Activated naive CD4-positive, alpha-beta T cell treated with anti-CD3 and anti-CD28 coated beads, Interleukin-2, amount 10 ng/mL, durations not matched to agents 7 days and 5 days (primary cell): ENCODE measurements around the gene GRK2.

Experiments used
- CTCF ChIA-PET: fragments of 350-600 bp; sonication (Branson Sonifier 250); formaldehyde crosslinking; loops from one replicate; lab custom pipeline; 2021; ENCODE audit warnings: antibody characterized with exemption; lab: Charles Lee
- DNase-seq: peaks from one replicate; pipeline ENCODE4 v3.0.0-alpha.2; 2020
- H3K27ac Mint-ChIP-seq: one replicate; pipeline ENCODE4 v1.8.0; 2021; ENCODE audit warnings: mild to moderate bottlenecking, moderate library complexity, mixed read lengths
- H3K27me3 Mint-ChIP-seq: one replicate; pipeline ENCODE4 v1.8.0; 2021; ENCODE audit warnings: mild to moderate bottlenecking, mixed read lengths
- H3K36me3 Mint-ChIP-seq: one replicate; pipeline ENCODE4 v1.8.0; 2021; ENCODE audit warnings: mixed read lengths
- H3K4me1 Mint-ChIP-seq: one replicate; pipeline ENCODE4 v1.8.0; 2021; ENCODE audit warnings: mixed read lengths
- H3K4me3 Mint-ChIP-seq: one replicate; pipeline ENCODE4 v1.8.0; 2021; ENCODE audit warnings: mild to moderate bottlenecking, moderate library complexity, mixed read lengths
- H3K9me3 Mint-ChIP-seq: one replicate; pipeline ENCODE4 v1.8.0; 2021; ENCODE audit warnings: mixed read lengths

Gene GRK2

DNA sequence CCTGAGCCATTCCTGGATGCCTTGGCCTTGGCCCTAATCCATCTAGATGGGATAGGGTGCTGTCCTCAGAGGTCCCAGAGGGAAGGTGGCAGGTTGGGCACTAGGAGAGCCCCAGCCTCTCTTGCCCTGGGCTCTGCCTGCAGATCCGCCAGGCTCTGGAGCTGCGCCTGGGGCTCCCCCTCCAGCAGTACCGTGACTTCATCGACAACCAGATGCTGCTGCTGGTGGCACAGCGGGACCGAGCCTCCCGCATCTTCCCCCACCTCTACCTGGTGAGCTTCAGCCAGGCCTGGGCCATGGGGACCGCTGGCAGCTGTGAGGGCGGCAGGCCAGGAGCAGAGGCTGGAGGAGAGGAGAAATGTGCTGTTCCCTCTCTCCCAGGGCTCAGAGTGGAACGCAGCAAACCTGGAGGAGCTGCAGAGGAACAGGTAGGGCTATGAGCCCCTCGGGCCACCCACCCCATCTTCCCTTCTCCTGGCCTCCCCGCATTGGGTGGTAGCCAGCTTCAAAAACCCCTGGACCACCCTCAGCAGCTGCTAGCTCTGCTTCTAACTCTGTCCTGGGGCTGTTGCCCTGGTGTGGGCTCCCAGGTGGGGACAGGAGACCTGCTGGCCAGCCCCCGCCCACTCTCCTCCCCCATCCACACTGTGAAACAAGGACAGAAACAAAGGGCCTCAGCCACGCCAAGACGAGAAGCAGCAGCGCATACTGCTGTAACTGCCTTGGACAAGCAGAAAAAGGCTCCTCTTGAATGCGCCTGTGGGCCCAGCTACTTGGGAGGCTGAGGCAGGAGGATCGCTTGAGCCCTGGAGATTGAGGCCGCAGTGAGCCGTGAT lies 42.0 kb downstream of the GRK2 start:
- Mint-ChIP-seq H3K27ac (no peak overlapping the region), H3K36me3 (peaks cover 2% of the 10 kb centered on the region), H3K27me3 (peaks cover 12% of the 10 kb centered on the region), H3K9me3 (no peaks in the 10 kb centered on the region), H3K4me3 (no peak overlapping the region), H3K4me1 (peaks cover 31% of the 10 kb centered on the region)
- no peak for DNase-seq
- CTCF ChIA-PET, result interaction anchor here (1.0 to 2.2 kb wide), 2 partner anchors 47 to 55 kb away, joined by 3 to 5 read pairs; no protein-coding TSS in a partner anchor

DNA sequence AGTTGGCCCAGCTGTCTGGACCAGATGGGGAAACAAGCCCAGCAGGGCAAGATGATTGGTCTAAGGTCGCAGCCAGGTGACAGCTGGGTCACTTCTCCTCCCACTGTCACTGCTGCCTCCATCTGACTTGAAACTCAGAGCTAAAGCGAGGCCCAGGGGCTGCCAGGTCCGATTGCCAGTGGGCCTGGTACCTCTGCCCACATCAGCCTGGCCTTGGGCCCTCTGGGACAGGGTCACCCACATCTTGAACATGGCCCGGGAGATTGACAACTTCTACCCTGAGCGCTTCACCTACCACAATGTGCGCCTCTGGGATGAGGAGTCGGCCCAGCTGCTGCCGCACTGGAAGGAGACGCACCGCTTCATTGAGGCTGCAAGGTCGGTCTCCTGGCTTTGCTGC lies 42.9 kb downstream of the GRK2 start:
- no peak overlapping the region for H3K4me3 Mint-ChIP-seq

DNA sequence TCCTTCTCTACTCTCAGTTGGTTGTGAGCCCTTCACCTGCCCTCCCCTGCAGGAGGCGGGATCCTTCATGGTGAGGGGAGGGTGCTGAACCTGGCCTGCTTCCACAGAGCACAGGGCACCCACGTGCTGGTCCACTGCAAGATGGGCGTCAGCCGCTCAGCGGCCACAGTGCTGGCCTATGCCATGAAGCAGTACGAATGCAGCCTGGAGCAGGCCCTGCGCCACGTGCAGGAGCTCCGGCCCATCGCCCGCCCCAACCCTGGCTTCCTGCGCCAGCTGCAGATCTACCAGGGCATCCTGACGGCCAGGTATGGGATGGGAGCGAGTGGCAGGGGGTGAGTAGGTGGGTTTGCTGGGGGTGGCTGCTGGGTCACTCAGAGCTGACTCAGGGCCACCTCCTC lies 43.4 kb downstream of the GRK2 start:
- CTCF ChIA-PET, result interaction anchor here (2.2 kb wide), 1 partner anchor 48 kb away, joined by 5 read pairs; no protein-coding TSS in a partner anchor
- DNase-seq, result no peak
- Mint-ChIP-seq H3K27ac (no peak overlapping the region), H3K4me3 (no peak overlapping the region), H3K4me1 (peaks cover 42% of the 10 kb centered on the region), H3K9me3 (no peaks in the 10 kb centered on the region), H3K36me3 (peaks cover 2% of the 10 kb centered on the region), H3K27me3 (peaks cover 3% of the 10 kb centered on the region)

More for the DNA sequence above, 42.9 kb downstream of the GRK2 start:
- H3K27ac Mint-ChIP-seq, result no peak overlapping the region
- CTCF ChIA-PET, result interaction anchor here (1.0 to 2.2 kb wide), 2 partner anchors 47 to 56 kb away, joined by 3 to 5 read pairs; no protein-coding TSS in a partner anchor
- no peak for DNase-seq
- H3K9me3 Mint-ChIP-seq, result no peaks in the 10 kb centered on the region
- H3K27me3 Mint-ChIP-seq, result peaks cover 8% of the 10 kb centered on the region
- H3K4me1 Mint-ChIP-seq, result peaks cover 38% of the 10 kb centered on the region
- peaks cover 2% of the 10 kb centered on the region for H3K36me3 Mint-ChIP-seq

DNA sequence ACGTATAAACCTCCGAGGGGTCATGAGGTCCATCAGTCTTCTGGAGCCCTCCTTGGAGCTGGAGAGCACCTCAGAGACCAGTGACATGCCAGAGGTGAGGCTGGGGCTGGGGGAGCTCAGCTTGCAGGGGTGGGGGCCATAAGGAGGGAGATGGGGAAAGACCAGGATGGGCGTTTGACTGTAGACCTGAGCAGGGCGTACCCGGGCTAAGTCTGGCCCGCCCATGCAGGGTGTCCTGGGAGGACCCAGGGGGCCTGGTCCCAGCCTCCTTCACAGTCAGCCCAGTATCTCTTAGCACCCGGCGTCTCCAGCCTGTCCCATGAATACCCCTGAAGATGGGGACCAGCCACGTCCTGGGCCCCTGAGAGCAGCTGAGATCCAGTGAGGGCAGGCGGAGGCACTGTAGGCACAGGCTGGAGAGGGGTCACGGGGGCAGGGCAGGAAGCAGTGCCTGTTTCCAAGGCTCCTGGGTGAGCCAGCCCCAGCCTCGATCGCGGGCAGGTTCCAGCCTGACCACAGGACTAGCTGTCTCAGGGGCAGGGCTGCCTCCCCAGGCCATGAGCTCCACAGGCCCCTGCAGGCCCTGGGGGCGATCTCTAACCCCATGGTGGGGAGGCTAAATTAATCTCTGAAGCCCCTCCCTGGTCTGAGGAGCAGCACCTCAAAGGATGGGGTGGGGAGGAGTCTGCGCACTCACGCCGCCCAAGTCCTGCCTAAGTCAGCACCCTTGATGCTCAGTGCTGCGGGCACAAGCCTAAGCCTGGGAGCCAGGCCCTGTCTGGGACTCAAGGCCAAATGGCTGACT lies 44.2 kb downstream of the GRK2 start:
- no peak for DNase-seq
- Mint-ChIP-seq H3K4me1 (peaks cover 44% of the 10 kb centered on the region), H3K27me3 (no peaks in the 10 kb centered on the region), H3K36me3 (peaks cover 2% of the 10 kb centered on the region), H3K27ac (no peak overlapping the region), H3K4me3 (no peak overlapping the region), H3K9me3 (no peaks in the 10 kb centered on the region)
- CTCF ChIA-PET, result interaction anchor here (1.0 to 2.2 kb wide), 2 partner anchors 21 to 49 kb away, joined by 3 to 5 read pairs; partner anchors contain the start of gene ANKRD13D

DNA sequence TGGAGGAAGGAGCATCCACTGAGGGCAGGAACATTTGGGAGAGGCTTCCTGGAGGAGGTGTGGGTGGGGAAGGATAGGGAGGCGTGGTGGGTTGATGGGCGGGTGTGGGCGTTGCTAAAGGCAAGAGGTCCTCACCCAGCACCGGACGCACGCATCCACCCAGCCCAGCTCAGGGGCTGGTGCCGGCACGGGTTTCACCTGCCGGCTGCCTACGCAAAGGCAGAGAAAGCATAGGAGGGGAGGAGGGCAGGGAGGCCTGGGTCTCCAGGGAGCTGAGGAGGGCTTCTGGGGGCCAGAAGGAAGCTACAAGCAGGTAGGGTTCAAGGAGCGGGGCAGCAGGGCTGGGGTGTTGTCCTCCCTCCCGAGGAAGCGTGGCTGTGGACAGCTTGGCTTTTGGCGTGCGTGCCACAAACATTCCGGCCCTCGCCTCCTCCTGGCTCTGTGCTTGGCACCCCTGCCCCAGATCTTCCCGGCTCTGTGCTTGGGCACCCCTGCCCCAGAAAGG lies 44.8 kb downstream of the GRK2 start:
- Mint-ChIP-seq H3K27me3 (no peaks in the 10 kb centered on the region), H3K27ac (peak overlapping the region; percentile 56)
- CTCF ChIA-PET, result interaction anchor here (1.0 kb wide), 1 partner anchor 22 kb away, joined by 3 read pairs; the partner anchor contains the start of gene ANKRD13D

DNA sequence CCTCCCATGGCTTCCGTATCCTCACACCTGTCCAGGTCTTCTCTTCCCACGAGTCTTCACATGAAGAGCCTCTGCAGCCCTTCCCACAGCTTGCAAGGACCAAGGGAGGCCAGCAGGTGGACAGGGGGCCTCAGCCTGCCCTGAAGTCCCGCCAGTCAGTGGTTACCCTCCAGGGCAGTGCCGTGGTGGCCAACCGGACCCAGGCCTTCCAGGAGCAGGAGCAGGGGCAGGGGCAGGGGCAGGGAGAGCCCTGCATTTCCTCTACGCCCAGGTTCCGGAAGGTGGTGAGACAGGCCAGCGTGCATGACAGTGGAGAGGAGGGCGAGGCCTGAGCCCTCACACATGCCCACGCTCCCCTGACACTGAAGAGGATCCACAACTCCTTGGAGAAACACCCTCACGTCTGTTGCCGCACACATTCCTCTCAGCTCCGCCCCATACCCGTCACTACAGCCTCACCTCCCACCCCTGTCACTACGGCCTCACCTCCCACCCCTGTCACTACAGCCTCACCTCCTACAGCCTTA lies 45.3 kb downstream of the GRK2 start:
- H3K4me3 Mint-ChIP-seq, result no peak overlapping the region
- DNase-seq, result no peak
- CTCF ChIA-PET, result no interaction called here
- H3K9me3 Mint-ChIP-seq, result no peaks in the 10 kb centered on the region
- peaks cover 48% of the 10 kb centered on the region for H3K4me1 Mint-ChIP-seq
- H3K27ac Mint-ChIP-seq, result peak overlapping the region; percentile 87
- H3K36me3 Mint-ChIP-seq, result peaks cover 2% of the 10 kb centered on the region
- H3K27me3 Mint-ChIP-seq, result no peaks in the 10 kb centered on the region

More for the DNA sequence above, 44.8 kb downstream of the GRK2 start:
- no peak for DNase-seq
- Mint-ChIP-seq H3K9me3 (no peaks in the 10 kb centered on the region), H3K4me3 (no peak overlapping the region), H3K4me1 (peaks cover 46% of the 10 kb centered on the region), H3K36me3 (peaks cover 2% of the 10 kb centered on the region)

DNA sequence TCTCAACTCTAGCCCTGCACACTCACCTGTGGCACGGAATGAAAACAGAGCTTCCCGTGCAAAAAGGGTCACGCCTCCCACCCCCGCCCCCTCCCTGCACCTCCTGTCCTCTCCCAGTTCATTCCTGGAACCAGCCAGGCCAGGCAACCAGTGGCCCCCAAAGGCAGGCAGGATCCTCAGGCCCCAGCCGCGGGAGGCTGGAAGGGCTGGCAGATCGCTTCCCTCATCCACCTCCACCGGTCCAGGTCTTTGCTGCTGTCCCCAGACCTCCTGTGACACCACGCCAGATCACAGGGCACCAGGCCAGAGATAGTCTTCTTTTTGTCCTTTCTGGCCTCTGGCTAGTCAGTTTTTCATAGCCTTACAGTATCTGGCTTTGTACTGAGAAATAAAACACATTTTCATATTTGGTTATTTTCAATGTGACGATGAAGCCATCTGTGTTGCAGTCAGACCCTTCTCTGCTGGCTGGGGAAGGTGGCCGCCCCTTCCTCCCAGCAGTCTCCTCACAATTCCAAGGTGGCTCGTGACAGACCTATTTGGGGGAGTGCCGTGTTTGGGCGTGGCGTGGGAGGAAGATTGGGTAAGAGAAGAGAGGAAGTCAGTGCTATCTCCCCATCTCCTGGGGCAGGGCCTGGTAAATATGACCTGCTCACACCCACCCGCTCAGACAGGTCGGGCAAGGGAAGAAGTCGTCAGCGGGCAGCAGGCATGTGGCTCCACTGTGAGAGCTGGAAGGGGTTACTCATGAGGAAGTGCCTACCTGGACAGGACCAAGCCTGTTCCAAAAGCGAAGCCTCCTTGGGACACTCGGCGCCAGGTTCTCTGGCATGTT lies 46.1 kb downstream of the GRK2 start:
- H3K4me1 Mint-ChIP-seq, result peaks cover 51% of the 10 kb centered on the region
- no peaks in the 10 kb centered on the region for H3K9me3 Mint-ChIP-seq
- peak; percentile 61 for DNase-seq
- peak overlapping the region; percentile 42 for H3K4me3 Mint-ChIP-seq
- H3K27me3 Mint-ChIP-seq, result peaks cover 2% of the 10 kb centered on the region
- peaks cover 2% of the 10 kb centered on the region for H3K36me3 Mint-ChIP-seq
- H3K27ac Mint-ChIP-seq, result peak overlapping the region; percentile 87
- CTCF ChIA-PET, result interaction anchor here (0.6 to 10.7 kb wide), 4 partner anchors 8 to 59 kb away, joined by 3 to 117 read pairs (median 8); no protein-coding TSS in a partner anchor

DNA sequence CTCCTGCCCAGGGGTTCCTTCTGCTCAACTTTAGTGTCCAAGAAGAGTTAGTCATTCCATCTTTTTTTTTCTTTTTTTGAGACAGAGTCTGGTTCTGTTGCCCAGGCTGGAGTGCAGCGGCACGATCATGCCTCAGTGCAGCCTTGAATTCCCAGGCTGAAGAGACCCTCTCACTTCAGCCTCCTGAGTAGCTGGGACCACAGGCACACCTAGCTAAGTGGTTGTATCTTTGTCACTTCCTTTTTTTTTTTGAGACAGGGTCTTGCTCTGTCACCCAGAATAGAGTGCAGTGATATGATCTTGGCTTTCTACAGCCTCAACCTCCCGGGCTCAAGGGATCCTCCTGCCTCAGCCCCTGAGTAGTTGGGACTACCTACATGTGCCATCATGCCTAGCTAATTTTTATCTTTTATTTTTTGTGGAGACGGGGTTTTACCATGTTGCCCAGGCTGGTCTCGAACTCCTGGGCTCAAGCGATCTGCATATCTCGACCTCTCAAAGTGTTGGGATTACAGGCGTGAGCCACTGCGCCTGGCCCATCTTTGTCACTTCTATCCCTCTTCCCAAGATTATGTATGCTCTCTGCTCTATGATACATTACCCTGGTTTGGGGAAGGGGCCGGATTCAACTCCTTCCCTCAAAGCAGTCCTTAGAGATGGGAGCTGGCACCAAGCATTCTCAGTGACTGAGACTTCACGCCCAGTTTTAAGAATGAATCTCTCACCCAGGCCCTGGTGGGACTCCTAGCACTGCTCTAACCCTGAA lies 47.0 kb downstream of the GRK2 start:
- Mint-ChIP-seq H3K36me3 (peaks cover 3% of the 10 kb centered on the region), H3K27me3 (peaks cover 9% of the 10 kb centered on the region), H3K4me1 (peaks cover 57% of the 10 kb centered on the region), H3K4me3 (no peak overlapping the region), H3K9me3 (no peaks in the 10 kb centered on the region), H3K27ac (peak overlapping the region; percentile 87)
- no peak for DNase-seq
- CTCF ChIA-PET, result interaction anchor here (0.6 to 10.7 kb wide), 5 partner anchors 8 to 69 kb away, joined by 3 to 117 read pairs (median 4); no protein-coding TSS in a partner anchor

DNA sequence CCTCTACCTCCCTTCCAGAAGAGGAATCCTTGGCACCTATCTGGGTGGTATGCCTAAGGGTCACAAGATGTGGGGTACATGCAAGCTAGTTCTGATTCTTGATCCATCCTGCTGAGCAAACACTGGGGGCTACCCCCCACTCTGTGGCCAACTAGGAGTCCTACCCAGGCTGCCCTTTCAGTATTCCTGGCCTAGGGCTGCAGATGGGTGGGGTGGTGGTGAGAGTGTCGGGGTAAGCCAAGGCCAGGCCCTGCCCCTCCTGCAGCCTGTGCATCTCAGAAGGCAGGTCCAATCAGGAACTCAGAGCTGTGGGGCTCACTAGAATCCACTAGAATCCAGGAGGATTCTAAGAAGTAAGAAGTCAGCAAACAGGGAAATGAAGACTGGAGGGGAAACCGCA lies 47.9 kb downstream of the GRK2 start:
- Mint-ChIP-seq H3K4me3 (no peak overlapping the region), H3K4me1 (peaks cover 62% of the 10 kb centered on the region)

DNA sequence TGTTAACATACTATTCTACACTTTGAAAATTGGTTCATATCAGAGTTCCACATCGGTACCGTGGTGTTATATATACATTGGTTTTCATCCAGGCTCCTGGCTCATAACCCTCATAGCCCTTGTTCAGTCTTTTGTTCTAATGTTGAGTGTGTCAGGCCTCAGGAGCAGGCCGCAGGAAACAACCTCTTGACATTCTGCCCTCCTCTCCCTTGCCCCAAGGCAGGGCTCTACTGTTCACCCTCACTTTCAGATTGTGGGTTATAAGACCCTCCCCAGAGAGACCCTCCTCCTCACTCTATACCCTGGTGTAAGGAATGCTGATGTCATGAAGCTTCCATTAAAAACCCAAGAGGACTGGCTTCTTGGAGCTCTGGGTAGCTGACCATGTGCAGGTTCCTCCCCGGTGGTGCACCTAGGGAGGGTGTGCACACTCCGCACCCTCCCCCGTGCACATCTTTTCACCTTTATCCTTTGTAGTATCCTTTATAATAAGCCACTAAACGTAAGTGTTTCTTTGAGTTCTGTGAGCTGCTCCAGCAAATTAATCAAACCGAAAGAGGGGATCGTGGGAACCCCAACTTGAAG lies 49.1 kb downstream of the GRK2 start:
- H3K27me3 Mint-ChIP-seq, result peaks cover 12% of the 10 kb centered on the region
- no peak overlapping the region for H3K27ac Mint-ChIP-seq
- CTCF ChIA-PET, result interaction anchor here (0.9 to 10.7 kb wide), 6 partner anchors 27 to 62 kb away, joined by 3 to 117 read pairs (median 8); partner anchors contain the start of gene ANKRD13D
- no peak for DNase-seq
- H3K4me1 Mint-ChIP-seq, result peaks cover 62% of the 10 kb centered on the region
- peaks cover 1% of the 10 kb centered on the region for H3K36me3 Mint-ChIP-seq
- H3K4me3 Mint-ChIP-seq, result peak overlapping the region; percentile 54
- no peaks in the 10 kb centered on the region for H3K9me3 Mint-ChIP-seq

More for the DNA sequence above, 47.9 kb downstream of the GRK2 start:
- no peak for DNase-seq
- Mint-ChIP-seq H3K27me3 (peaks cover 12% of the 10 kb centered on the region), H3K27ac (no peak overlapping the region), H3K9me3 (no peaks in the 10 kb centered on the region), H3K36me3 (peaks cover 3% of the 10 kb centered on the region)
- CTCF ChIA-PET, result interaction anchor here (1.1 to 10.7 kb wide), 4 partner anchors 37 to 68 kb away, joined by 3 to 117 read pairs (median 8); no protein-coding TSS in a partner anchor

DNA sequence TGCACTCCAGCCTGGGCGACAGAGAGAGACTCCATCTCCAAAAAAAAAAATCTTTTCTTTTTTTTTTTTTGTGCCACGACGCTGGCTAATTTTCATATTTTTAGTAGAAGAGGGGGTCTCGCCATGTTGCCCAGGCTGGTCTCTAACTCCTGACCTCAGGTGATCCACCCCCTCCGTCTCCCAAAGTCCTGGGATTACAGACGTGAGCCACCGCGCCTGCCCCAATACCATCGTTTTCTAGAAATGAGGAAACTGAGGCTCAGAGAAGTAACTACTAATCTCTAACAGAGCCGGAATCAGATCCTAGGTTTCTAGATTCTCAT lies 50.6 kb downstream of the GRK2 start:
- Mint-ChIP-seq H3K27me3 (peaks cover 21% of the 10 kb centered on the region), H3K9me3 (no peaks in the 10 kb centered on the region), H3K4me3 (peak overlapping the region; percentile 97), H3K36me3 (peaks cover 1% of the 10 kb centered on the region), H3K27ac (peak overlapping the region; percentile 98), H3K4me1 (peaks cover 53% of the 10 kb centered on the region)
- CTCF ChIA-PET, result interaction anchor here (0.6 to 10.7 kb wide), 20 partner anchors 14 to 243 kb away, joined by 3 to 117 read pairs (median 5); partner anchors contain the start of genes ANKRD13D, GRK2, KDM2A and POLD4
- DNase-seq, result no peak
